ENCODE results near the gene PLCB4.

DNA sequence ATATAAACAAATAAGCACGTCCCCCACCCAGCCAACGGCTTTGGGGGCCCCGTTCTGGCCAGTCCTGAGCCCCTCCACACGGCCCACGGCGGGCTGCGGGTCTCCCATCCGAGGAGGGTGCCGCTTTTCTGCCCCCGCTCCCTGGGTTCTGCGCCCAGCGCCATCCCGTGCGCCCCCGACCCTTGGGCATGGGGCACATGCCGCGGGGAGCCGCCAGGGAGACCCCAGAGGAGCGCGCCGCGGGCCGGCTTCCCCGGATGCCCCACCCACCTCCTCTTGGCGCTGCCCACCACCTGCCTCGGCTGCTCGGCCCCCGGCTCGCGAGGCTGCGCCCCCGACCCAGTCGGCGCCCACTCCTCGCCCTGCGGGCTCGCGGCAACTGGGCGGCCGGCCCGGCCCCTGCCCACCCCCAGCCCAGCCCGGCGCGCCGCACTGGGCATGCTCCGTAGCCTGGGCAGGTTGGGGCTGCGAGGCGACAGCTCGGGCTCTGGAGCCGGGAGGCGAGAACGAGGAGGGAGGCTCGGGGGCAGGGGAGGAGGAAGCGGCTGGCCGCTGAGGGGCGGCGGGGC is 570 bp upstream of the PLCB4 start:
- TF ChIP-seq CTCF (IDR thresholded peaks at IDR 0.05): no peak
- TF ChIP-seq POLR2A (IDR thresholded peaks at IDR 0.05): no peak
